HG03442 (cell line): ENCODE measurements around the gene PLPP2.

Experiments used
- ATAC-seq: cut with Tn5 transposase; IDR thresholded peaks from one replicate; pipeline ENCODE4 v1.9.1; 2021; ENCODE audit warnings: mild to moderate bottlenecking, moderate library complexity; ENCODE audit not compliant: unreplicated experiment

Gene PLPP2

GRCh38 chr19:317710-318508 is 26.7 kb upstream of the PLPP2 start:
- no peak for ATAC-seq

GRCh38 chr19:315811-316210 is 24.6 kb upstream of the PLPP2 start:
- no peak for ATAC-seq

- no peak for ATAC-seq
Observed at GRCh38 chr19:313988-314815, 23.0 kb upstream of the PLPP2 start.

DNA sequence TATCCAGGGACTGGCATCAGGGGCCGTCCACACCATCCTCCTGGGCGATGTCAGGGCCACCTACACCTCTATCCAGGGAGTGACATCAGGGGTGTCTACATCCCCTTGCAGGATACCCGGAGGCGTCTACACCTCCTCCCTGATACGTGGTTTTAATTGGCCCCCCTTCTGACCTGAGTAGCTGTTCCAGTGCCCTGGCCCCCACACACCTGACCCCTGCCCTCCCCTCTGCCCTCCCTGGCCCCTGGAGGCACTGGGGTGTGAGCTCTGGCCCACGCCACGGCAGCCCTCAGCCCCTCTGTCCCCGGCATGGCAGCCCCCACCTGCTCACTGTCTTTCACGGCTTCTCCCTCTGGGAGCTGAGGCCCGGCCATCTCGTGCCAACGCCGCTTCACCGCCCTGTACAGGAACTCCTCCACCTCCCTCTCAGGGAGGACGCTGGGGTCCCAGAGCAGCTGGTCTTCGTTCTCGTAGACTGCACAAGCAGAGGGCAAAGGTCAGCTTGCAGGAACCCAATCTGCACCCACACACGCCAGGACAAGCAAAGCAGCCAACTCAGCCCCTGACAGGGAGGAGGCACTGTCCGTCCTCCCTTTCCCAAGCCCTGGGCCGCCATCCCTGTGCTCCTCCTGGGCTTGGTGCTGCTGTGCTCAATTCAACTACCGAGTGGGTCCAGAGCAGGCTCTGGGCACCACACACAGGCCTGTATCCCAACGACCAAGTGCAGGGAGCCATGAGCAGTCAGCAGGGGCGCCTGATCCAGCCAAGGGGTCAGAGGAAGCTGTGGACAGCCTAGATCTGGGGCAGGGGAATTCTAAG is 22.2 kb upstream of the PLPP2 start:
- no peak for ATAC-seq

DNA sequence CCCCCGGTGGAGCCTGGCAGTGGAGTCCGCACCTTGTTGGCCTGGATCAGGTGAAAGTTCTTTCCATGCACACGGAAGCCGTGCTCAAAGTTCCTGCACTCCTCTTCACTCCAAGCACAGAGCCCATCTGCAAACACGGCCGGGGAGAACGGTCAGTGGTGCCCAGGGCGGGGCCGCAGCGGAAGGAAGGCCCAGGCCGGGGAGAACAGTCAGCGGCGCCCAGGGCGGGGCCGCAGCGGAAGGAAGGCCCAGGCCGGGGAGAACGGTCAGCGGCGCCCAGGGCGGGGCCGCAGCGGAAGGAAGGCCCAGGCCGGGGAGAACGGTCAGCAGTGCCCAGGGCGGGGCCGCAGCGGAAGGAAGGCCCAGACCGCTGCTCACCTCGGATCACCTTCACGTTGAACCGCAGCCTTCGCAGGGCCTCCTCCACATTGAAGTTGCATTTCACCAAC is 20.6 kb upstream of the PLPP2 start:
- ATAC-seq, result no peak

DNA sequence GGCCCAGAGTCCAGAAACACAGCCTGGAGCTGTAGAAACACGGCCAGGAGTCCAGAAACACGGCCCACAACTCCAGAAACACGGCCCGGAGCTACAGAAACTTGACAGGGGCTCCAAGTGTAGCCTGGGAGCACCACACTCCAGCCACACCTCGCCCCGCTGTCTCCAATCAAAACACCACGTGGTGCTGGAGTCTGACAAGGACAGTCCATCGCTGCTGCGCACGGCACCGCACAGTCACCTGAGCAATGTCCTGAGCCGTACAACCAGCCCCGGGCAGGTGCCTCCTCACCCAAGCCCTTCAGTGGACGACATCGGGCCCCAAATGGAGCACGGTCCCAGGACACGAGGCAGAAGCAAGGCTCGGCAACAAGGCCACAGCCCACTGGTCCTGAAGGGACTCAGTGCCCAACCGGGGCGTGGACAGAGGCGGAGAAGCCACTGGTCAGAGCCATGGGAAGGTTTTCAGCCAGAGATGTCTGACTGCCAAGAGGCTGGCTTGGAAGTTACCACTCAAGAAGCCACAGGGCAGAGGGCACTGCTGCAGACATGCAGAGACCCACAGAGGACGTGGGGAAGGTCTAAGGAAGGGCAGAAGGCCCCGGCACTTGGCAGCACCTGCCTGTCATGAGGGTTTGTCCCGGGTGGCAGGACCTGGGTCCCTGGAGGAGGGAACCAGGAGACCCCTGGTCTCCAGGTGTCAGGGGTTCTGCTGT is 19.7 kb upstream of the PLPP2 start:
- ATAC-seq, result no peak

GRCh38 chr19:310141-310651 is 19.0 kb upstream of the PLPP2 start:
- ATAC-seq, result no peak

DNA sequence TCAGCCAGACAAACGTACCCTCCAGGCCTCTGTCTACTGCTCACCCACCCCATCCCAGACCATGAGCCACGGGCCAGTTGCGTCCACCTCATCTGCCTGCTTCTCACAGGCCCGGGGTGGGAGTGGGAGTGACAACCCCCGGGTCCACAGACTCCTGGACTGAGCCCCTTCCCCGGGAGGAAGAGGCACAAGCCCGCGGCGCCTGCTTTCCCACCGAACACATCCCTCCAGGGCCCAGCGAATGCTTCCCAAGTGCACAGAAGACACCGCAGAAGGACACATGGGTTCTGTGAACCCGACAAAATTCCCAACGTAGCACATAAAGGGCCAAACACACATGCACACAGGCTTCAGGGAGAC is 18.0 kb upstream of the PLPP2 start:
- no peak for ATAC-seq

GRCh38 chr19:308471-309205 is 17.4 kb upstream of the PLPP2 start:
- ATAC-seq, result no peak

- ATAC-seq, result no peak
Observed at GRCh38 chr19:307793-308420, 16.7 kb upstream of the PLPP2 start.

GRCh38 chr19:307111-307531 is 15.9 kb upstream of the PLPP2 start:
- ATAC-seq, result no peak

GRCh38 chr19:306151-306900 is 15.1 kb upstream of the PLPP2 start:
- no peak for ATAC-seq

- ATAC-seq, result no peak
Observed at GRCh38 chr19:305240-306150, 14.3 kb upstream of the PLPP2 start.

GRCh38 chr19:296476-297225 is 5.4 kb upstream of the PLPP2 start:
- no peak for ATAC-seq

GRCh38 chr19:295687-296370 is 4.6 kb upstream of the PLPP2 start:
- ATAC-seq, result no peak

GRCh38 chr19:294946-295686 is 3.9 kb upstream of the PLPP2 start:
- no peak for ATAC-seq
